OCI-LY7 (cell line): ENCODE results near the gene CSPG4. TPM values are rescaled to one million over a fixed set of nuclear protein-coding genes. Genes with fewer than 3 reads are reported as not detected.
A peak's percentile ranks its signal among the peaks of the same experiment; 100 is the strongest.

ENCODE experiments used
- BruUV-seq: library from RNA; stranded (reverse); fragments of 400-500 nt; replicated peaks from 2 replicates; lab custom pipeline; 2021; lab: Mats Ljungman, UMichigan
- CTCF ChIA-PET: fragments of 300-600 bp; sonication (Branson Sonifier 250); formaldehyde crosslinking; loops from one replicate; lab custom pipeline; 2022; ENCODE audit warnings: antibody characterized with exemption; ENCODE audit not compliant: unreplicated experiment; lab: Charles Lee
- POLR2A ChIA-PET: fragments of 300-600 bp; sonication (Branson Sonifier 250); formaldehyde crosslinking; loops from one replicate; lab custom pipeline; 2022; ENCODE audit warnings: antibody characterized with exemption; lab: Charles Lee
- DNase-seq: peaks from one replicate; pipeline ENCODE4 v3.0.0-alpha.2; 2015; ENCODE audit warnings: low spot score
- H2AFZ ChIP-seq: fragments of 200-600 bp; sonication (generic), shearing (Covaris generic); 2 replicates; pipeline ENCODE4 v1.6.1; 2014; ENCODE audit warnings: mild to moderate bottlenecking, antibody characterized with exemption, low read length, moderate library complexity
- H3K27ac ChIP-seq: fragments of 200-600 bp; sonication (generic); 2 replicates; pipeline ENCODE4 v1.5.1; 2014; ENCODE audit warnings: mixed run types, low read depth, mild to moderate bottlenecking, moderate library complexity, low read length, inconsistent platforms; ENCODE audit not compliant: poor library complexity, severe bottlenecking
- H3K36me3 ChIP-seq: fragments of 200-600 bp; sonication (generic); 2 replicates; pipeline ENCODE4 v1.6.1; 2014; ENCODE audit warnings: mild to moderate bottlenecking, antibody characterized with exemption, low read length, moderate library complexity, mixed read lengths; ENCODE audit not compliant: insufficient read depth
- H3K4me1 ChIP-seq: fragments of 200-600 bp; sonication (generic); 2 replicates; pipeline ENCODE4 v1.5.1; 2014; ENCODE audit warnings: mild to moderate bottlenecking, low read length; ENCODE audit not compliant: insufficient read depth, poor library complexity, severe bottlenecking
- H3K4me2 ChIP-seq: fragments of 200-600 bp; sonication (generic); 2 replicates; pipeline ENCODE4 v1.6.1; 2014; ENCODE audit warnings: mild to moderate bottlenecking, low read length
- H3K4me3 ChIP-seq: fragments of 200-600 bp; sonication (generic); 2 replicates; pipeline ENCODE4 v1.5.1; 2014; ENCODE audit warnings: mild to moderate bottlenecking, low read depth, low read length; ENCODE audit not compliant: poor library complexity, severe bottlenecking
- H3K79me2 ChIP-seq: fragments of 200-600 bp; sonication (generic); 2 replicates; pipeline ENCODE4 v1.6.1; 2016; ENCODE audit warnings: low read depth, mild to moderate bottlenecking, low read length, moderate library complexity, mixed read lengths; ENCODE audit not compliant: insufficient read depth
- H3K9me2 ChIP-seq: fragments of 200-600 bp; sonication (generic); 2 replicates; pipeline ENCODE4 v1.6.1; 2016; ENCODE audit warnings: mild to moderate bottlenecking, low read length, mixed read lengths; ENCODE audit not compliant: insufficient read depth
- H3K9me3 ChIP-seq: fragments of 200-600 bp; sonication (generic); 2 replicates; pipeline ENCODE4 v1.6.1; 2014; ENCODE audit warnings: mild to moderate bottlenecking, mixed run types, low read length, mixed read lengths
- H4K20me1 ChIP-seq: fragments of 200-600 bp; sonication (generic); 2 replicates; pipeline ENCODE4 v1.6.1; 2014; ENCODE audit warnings: mild to moderate bottlenecking, antibody characterized with exemption, low read length, moderate library complexity, mixed read lengths; ENCODE audit not compliant: insufficient read depth
- CTCF ChIP-seq: fragments of 200-600 bp; sonication (generic); conservative IDR thresholded peaks from 2 replicates; pipeline ENCODE4 v1.5.1; 2014; ENCODE audit warnings: mild to moderate bottlenecking, antibody characterized with exemption, low read length, moderate library complexity, mixed read lengths
- EZH2phosphoT487 ChIP-seq: fragments of 200-600 bp; sonication (generic); IDR thresholded peaks from 2 replicates; pipeline ENCODE4 v1.6.1; 2018; ENCODE audit warnings: low read depth, borderline replicate concordance, mild to moderate bottlenecking, mixed run types, antibody characterized with exemption, low read length, moderate library complexity, mixed read lengths
- intact Hi-C: fragments of 100-400 bp; cut with micrococcal nuclease; formaldehyde crosslinking; loops from one replicate; pipeline ENCODE4 v1.10.0; 2022; ENCODE audit not compliant: unreplicated experiment
- total RNA-seq, 2 experiments: library from RNA; depleted of rRNA in 1 of 2; stranded (reverse); fragments of >200 nt in 1 of 2; shearing (Covaris generic) in 1 of 2; gene quantifications; 2 replicates each; pipeline ENCODE4 v1.2.3, GENCODE V29; 2014 to 2022

The CSPG4 gene
- total RNA-seq, 2 experiments from 2014 or later = not detected

GRCh38 chr15:75639709-75640482 is 72.8 kb downstream of the CSPG4 start, which contains the start of gene IMP3:
IMP3 (minus strand) TSS chr15:75640224; CDS start chr15:75640168, 56 bp downstream.
- peak within 1 kb of the TSS; percentile 85 for H3K27ac ChIP-seq
- no peak for TF ChIP-seq EZH2phosphoT487
- no peak for TF ChIP-seq CTCF
- H3K36me3 ChIP-seq = peaks cover 28% of the 10 kb centered on the region
- H3K9me3 ChIP-seq = no peaks in the 10 kb centered on the region
- DNase-seq = peak; percentile 98
- CTCF ChIA-PET = interaction anchor here (1.1 to 1.8 kb wide), 2 partner anchors 62 to 272 kb away, joined by 3 to 6 read pairs; partner anchors contain the start of gene MAN2C1
- peaks cover 39% of the 10 kb centered on the region for H3K4me1 ChIP-seq
- peaks cover 43% of the 10 kb centered on the region for H3K79me2 ChIP-seq
- no TSS peak for BruUV-seq
- intact Hi-C loops = loop anchor here (1.0 to 5.0 kb wide), 5 partner anchors 15 to 293 kb away; partner anchors contain the start of genes NEIL1, PTPN9 and SNUPN
- no peaks in the 10 kb centered on the region for H3K9me2 ChIP-seq
- H3K4me3 ChIP-seq = peak within 1 kb of the TSS; percentile 89
- H3K4me2 ChIP-seq = peak within 1 kb of the TSS; percentile 100
- POLR2A ChIA-PET = interaction anchor here (0.6 to 3.5 kb wide), 9 partner anchors 9 to 588 kb away, joined by 3 to 23 read pairs (median 4); partner anchors contain the start of genes MAN2C1, SIN3A and SNUPN
- H4K20me1 ChIP-seq = peaks cover 26% of the 10 kb centered on the region
- peak within 1 kb of the TSS; percentile 60; the same call in 1 of the 2 replicates for H2AFZ ChIP-seq

GRCh38 chr15:75639191-75639708 is 73.4 kb downstream of the CSPG4 start:
- Histone ChIP-seq H3K27ac (peak overlapping the region; percentile 85), H3K4me3 (peak overlapping the region; percentile 89), H3K4me1 (peaks cover 39% of the 10 kb centered on the region), H3K79me2 (peaks cover 43% of the 10 kb centered on the region), H3K4me2 (peak overlapping the region; percentile 100), H3K9me2 (no peaks in the 10 kb centered on the region), H2AFZ (peak overlapping the region; percentile 20; the same call in 1 of the 2 replicates), H4K20me1 (peaks cover 26% of the 10 kb centered on the region), H3K9me3 (no peaks in the 10 kb centered on the region), H3K36me3 (peaks cover 28% of the 10 kb centered on the region)
- intact Hi-C loops = loop anchor here (5.0 kb wide), 1 partner anchor 43 kb away; no protein-coding TSS in a partner anchor
- TSS peak; percentile 88 for BruUV-seq
- DNase-seq = peak; percentile 22
- POLR2A ChIA-PET = interaction anchor here (0.6 to 3.5 kb wide), 6 partner anchors 9 to 589 kb away, joined by 3 to 23 read pairs (median 10); partner anchors contain the start of genes MAN2C1, SIN3A and SNUPN
- CTCF ChIA-PET = interaction anchor here (1.8 kb wide), 1 partner anchor 271 kb away, joined by 6 read pairs; the partner anchor contains the start of gene MAN2C1
- TF ChIP-seq CTCF = no peak
- no peak for TF ChIP-seq EZH2phosphoT487
